Pons (tissue), 1 donor: ENCODE measurements around the gene HOXA11.

Experiments used
- DNase-seq: peaks from one replicate; pipeline ENCODE4 v3.0.0-alpha.2; 2016; ENCODE audit warnings: low spot score

The HOXA11 gene

DNA sequence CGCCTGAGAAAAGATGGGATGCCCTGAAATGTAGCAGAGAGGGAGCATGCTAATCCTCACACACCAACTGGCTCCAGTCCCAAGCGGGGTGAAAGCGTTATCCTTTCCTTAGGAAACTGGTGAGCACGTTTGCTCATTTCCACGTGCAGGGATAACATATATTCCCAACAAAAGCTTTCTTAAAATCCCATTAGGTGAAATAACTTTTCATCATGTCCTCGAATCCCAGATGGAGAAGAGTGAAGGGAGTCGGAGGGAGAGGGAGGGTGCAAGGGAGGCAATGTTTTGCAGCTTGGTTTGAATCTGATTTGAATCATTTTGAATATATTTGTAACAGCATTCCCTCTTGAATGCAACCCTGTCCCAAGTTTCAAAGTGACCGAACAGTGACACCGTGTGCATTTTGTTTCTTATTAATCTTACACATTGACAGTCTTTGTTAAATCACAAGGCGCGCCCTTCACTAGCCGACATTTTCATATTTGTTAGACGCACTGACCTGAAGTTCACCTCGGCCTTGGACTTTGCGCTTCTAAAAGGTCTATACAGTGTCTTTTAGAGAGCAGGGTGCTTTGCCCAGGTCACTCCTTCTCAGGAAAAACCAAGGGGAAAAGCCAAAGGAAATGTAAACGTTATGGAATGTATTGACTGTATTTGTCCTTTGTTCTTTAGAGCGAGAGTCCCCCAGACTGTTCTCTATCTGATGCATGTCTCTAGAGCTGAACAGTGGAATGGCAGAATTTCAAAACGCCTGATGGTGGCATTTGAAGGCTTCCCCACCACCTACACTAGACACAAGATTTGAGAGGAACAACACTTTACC lies 51.4 kb downstream of the HOXA11 start:
- DNase-seq = no peak

DNA sequence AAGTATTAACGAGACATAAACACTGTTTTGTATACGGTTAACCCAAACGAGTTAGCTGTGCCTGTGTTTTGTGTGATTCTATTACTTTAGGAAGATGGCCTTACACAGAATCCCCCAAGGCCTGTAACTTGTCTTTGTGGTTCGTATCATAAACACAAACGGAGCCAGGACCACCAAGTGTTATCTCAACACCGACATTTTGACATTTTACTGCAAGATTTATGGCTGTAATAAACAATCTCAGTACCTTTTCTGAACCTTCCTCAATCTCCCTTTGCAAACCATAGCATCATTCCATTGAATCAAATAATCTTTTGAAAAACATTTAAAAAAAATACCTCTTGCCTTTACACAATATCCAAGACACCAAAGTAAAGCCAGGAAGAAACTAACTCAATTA lies 52.1 kb downstream of the HOXA11 start:
- DNase-seq = no peak

DNA sequence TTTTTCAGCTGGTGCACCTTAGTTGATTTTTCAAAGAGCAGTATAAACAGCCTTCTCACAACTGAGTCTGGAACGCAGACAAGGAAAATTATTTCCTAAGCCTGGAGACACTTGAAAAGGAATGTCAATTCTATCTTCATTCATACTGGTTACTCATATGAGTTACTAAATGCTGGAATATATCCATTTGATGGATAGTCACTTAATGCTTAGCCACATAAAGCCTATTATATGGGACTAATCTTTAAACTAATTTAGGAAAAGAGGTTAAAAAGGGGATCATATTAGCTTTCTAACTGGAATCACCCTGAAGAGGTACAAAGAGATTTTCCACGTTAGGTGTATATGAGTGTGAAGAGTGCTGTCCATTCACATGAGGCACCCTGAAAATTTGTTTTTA lies 52.8 kb downstream of the HOXA11 start:
- no peak for DNase-seq

DNA sequence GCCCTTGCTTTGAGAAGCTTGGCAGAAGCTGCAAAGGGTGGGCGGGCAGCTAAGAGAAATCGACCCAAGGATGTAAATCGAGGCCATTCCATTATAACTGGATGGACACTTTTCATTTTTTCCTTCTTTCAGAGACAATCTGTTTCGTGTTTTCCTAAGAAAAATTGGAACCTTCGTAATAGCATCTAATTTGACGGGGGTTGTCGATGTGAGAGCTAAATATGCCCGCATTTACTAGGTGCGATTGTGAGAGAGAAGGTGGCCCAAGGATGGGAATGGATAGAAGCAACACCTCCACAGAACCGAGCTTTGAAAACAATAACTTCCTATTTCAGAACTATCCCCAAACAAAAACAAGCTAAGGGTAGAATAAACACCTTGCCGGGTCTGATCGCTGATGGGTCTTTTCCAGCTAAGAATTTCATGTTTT lies 53.6 kb downstream of the HOXA11 start:
- no peak for DNase-seq
